ENCODE results near the gene DAAM1. TPM values are rescaled to one million over a fixed set of nuclear protein-coding genes. Genes with fewer than 3 reads are reported as not detected.

The DAAM1 gene
- total and polyA plus RNA-seq, 7 donors = 5.7 to 37.1 (median 8.9) TPM

GRCh38 chr14:59339524-59340330, 151.3 kb downstream of the DAAM1 start:
- Histone ChIP-seq H3K27ac (no peak overlapping the region), H3K4me3 (no peak overlapping the region), H3K4me1 (peaks cover 29% of the 10 kb centered on the region), H3K27me3 (ENCODE audit: insufficient read depth in 3 of 3, low read length in 2 of 3) (no peaks in the 10 kb centered on the region), H3K36me3 (ENCODE audit: insufficient read depth in 1 of 2, low read depth in 1 of 2) (peaks cover 0 to 6% of the 10 kb centered on the region in 2 donors), H3K9me3 (no peaks in the 10 kb centered on the region)
- ATAC-seq (no peak), DNase-seq (no peak)
- intact Hi-C loops (cut with DNase I) = no loop called here
- TF ChIP-seq, protein P1, sequence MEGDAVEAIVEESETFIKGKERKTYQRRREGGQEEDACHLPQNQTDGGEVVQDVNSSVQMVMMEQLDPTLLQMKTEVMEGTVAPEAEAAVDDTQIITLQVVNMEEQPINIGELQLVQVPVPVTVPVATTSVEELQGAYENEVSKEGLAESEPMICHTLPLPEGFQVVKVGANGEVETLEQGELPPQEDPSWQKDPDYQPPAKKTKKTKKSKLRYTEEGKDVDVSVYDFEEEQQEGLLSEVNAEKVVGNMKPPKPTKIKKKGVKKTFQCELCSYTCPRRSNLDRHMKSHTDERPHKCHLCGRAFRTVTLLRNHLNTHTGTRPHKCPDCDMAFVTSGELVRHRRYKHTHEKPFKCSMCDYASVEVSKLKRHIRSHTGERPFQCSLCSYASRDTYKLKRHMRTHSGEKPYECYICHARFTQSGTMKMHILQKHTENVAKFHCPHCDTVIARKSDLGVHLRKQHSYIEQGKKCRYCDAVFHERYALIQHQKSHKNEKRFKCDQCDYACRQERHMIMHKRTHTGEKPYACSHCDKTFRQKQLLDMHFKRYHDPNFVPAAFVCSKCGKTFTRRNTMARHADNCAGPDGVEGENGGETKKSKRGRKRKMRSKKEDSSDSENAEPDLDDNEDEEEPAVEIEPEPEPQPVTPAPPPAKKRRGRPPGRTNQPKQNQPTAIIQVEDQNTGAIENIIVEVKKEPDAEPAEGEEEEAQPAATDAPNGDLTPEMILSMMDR (IDR thresholded peaks at IDR 0.05) = no peak
- 93 to 95% (median 93%) methylated on average over 6 of the region's 6 CpGs for WGBS, 3 donors

GRCh38 chr14:59341858-59342477, 153.5 kb downstream of the DAAM1 start:
- H3K27ac ChIP-seq = no peak overlapping the region
- WGBS, 3 donors = 88 to 92% (median 88%) methylated on average over 4 of the region's 4 CpGs
- no peaks in the 10 kb centered on the region for H3K27me3 ChIP-seq (ENCODE audit: insufficient read depth in 3 of 3, low read length in 2 of 3)
- peaks cover 0 to 6% of the 10 kb centered on the region in 2 donors for H3K36me3 ChIP-seq (ENCODE audit: insufficient read depth in 1 of 2, low read depth in 1 of 2)
- TF ChIP-seq, protein P1 (IDR thresholded peaks at IDR 0.05) = no peak
- DNase-seq (no peak), ATAC-seq (no peak)
- intact Hi-C loops (cut with DNase I) = no loop called here
- no peak overlapping the region for H3K4me3 ChIP-seq
- no peaks in the 10 kb centered on the region for H3K9me3 ChIP-seq
- H3K4me1 ChIP-seq = peaks cover 16% of the 10 kb centered on the region

DNA sequence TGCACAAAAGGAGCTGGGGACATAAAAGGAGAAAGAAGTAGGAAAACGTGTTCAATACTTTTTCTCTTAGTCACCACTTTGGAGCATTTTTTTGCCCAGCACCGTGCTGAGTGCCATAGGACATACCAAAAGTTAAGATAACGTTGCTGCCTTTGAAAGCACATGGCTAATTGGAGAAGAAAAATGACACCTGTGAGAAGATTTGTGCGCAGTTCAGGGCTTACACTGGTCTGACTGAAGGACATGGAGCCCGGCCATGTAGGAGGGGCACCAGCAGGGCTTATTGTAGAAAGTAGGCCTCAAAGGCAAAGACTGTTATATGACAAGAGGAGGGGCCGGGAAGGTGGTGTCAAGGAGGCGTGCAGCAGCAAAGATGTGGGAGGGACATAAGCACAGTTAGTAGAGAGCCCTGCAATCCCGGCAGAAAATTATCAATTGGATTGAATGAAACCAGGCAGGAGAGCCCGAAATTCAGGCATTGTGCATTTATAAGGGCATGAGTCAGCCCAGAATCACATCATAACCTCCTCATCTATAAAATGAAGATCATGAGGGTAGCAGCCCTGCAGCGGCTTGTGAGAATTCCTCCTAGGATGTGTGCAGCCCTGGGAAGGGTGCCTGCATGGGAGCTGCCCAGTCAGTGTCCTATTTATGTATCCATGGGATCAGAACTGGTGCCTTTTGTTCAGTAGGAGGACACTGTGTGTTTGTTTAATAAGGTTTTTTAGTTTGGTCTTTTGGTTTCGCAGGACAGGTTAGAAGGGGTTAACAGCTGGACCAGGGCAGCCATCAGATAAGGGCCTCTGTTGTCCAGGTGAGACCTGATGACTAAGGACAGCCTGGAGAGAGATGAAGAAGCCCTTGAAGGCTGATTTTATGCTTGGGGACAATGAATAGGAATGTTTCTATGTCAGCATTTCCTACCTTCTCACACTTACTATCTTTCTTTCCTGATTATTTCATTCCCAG, 154.3 kb downstream of the DAAM1 start:
- Histone ChIP-seq H3K36me3 (ENCODE audit: insufficient read depth in 1 of 2, low read depth in 1 of 2) (peaks cover 0 to 8% of the 10 kb centered on the region in 2 donors), H3K9me3 (no peaks in the 10 kb centered on the region), H3K4me1 (peaks cover 8% of the 10 kb centered on the region), H3K27ac (no peak overlapping the region), H3K4me3 (no peak overlapping the region), H3K27me3 (ENCODE audit: insufficient read depth in 3 of 3, low read length in 2 of 3) (no peaks in the 10 kb centered on the region)
- WGBS, 3 donors = 69 to 71% (median 71%) methylated on average over 11 of the region's 11 CpGs
- intact Hi-C loops (cut with DNase I) = no loop called here
- peak; percentile 37 to 72 (median 50) for ATAC-seq
- TF ChIP-seq, protein P1 (IDR thresholded peaks at IDR 0.05) = no peak
- DNase-seq = no peak

- no peak overlapping the region for H3K4me3 ChIP-seq
- peaks cover 3% of the 10 kb centered on the region for H3K4me1 ChIP-seq
- WGBS, 3 donors = 50 to 52% (median 51%) methylated on average over 3 of the region's 3 CpGs
- ATAC-seq (peak in 1 of 4 donors; percentile 20), DNase-seq (no peak)
- intact Hi-C loops (cut with DNase I) = no loop called here
- H3K9me3 ChIP-seq = no peaks in the 10 kb centered on the region
- peaks cover 0 to 16% of the 10 kb centered on the region in 2 donors for H3K36me3 ChIP-seq (ENCODE audit: insufficient read depth in 1 of 2, low read depth in 1 of 2)
- TF ChIP-seq, protein P1 (IDR thresholded peaks at IDR 0.05) = no peak
- no peak overlapping the region for H3K27ac ChIP-seq
- H3K27me3 ChIP-seq (ENCODE audit: insufficient read depth in 3 of 3, low read length in 2 of 3) = no peaks in the 10 kb centered on the region
Measured at GRCh38 chr14:59343585-59343984, 155.1 kb downstream of the DAAM1 start.
